PC-3 (cell line): ENCODE results near the gene CD244.

Source experiments
- CTCF ChIP-seq: fragments of 300-600 bp; sonication (generic); conservative IDR thresholded peaks from 2 replicates; pipeline ENCODE4 v1.5.1; 2017; ENCODE audit warnings: antibody characterized with exemption, low read depth, mild to moderate bottlenecking, low read length
- EZH2 ChIP-seq: fragments of 300-600 bp; sonication (generic); IDR thresholded peaks from one replicate; pipeline ENCODE4 v1.6.1; 2017; ENCODE audit warnings: antibody characterized with exemption, mild to moderate bottlenecking, low read length; ENCODE audit not compliant: unreplicated experiment

- TF ChIP-seq CTCF (no peak), EZH2 (no peak)
These were observed 13.6 kb upstream of the CD244 start for GRCh38 chr1:160876311-160876710.
